SH-SY5Y (cell line): ENCODE data around the gene NUBP2.

ENCODE experiments used
- GATA2 ChIP-seq: IDR thresholded peaks from 2 replicates; pipeline ENCODE4 v1.6.1; 2011; ENCODE audit warnings: mild to moderate bottlenecking, low read depth, low read length
- GATA3 ChIP-seq: IDR thresholded peaks from 2 replicates; pipeline ENCODE4 v1.6.1; 2011; ENCODE audit warnings: low read depth, mild to moderate bottlenecking, low read length, moderate library complexity

DNA sequence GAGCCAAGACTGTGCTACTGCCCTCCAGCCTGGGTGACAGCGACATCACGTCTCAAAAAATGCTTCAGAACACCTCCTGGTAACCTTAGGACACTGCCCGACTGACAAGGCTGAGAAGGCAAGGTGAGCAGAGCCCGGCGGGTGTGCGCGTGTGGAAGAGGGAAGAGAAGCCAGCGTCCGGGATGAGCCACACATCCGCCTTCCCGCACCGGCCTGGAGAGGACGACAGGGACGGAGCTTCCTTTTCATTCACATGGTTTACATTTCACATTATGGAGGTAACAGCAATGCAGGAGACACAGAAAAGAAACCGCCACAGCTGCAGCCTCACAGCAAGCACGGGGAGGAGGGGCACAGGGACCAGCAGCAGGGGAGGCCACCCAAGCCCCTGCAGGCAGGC lies 27.3 kb downstream of the NUBP2 start:
- TF ChIP-seq GATA2 (no peak), GATA3 (no peak)
